GM18498 (cell line): Measurements from ENCODE around the gene RALGPS1.

Experiments used
- ATAC-seq: cut with Tn5 transposase; IDR thresholded peaks from one replicate; pipeline ENCODE4 v1.9.1; 2021; ENCODE audit warnings: mild to moderate bottlenecking, moderate library complexity; ENCODE audit not compliant: unreplicated experiment

The RALGPS1 gene

DNA sequence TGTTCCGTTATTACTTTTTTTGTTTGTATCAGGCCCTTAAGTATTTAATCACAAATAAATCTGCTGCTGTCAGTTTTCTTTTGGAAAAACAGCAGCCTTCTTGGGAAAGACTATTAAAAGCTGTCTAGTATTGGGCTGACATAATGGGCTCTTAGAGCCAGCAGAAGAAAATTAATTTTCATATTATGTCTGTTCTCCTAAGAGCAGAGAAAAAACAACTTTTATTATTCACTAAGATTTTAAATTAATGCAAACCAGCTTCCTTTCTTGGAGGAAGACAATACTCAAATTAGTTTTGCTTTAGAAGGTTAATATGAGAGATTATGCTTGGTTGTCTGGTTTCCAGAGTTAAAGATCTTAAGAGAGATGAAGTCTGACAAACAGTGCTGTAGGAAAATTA, 319.4 kb downstream of the RALGPS1 start:
- no peak for ATAC-seq

GRCh38 chr9:127237801-127238200, 323.2 kb downstream of the RALGPS1 start:
- ATAC-seq = no peak

GRCh38 chr9:127241354-127241753, 326.8 kb downstream of the RALGPS1 start:
- no peak for ATAC-seq

DNA sequence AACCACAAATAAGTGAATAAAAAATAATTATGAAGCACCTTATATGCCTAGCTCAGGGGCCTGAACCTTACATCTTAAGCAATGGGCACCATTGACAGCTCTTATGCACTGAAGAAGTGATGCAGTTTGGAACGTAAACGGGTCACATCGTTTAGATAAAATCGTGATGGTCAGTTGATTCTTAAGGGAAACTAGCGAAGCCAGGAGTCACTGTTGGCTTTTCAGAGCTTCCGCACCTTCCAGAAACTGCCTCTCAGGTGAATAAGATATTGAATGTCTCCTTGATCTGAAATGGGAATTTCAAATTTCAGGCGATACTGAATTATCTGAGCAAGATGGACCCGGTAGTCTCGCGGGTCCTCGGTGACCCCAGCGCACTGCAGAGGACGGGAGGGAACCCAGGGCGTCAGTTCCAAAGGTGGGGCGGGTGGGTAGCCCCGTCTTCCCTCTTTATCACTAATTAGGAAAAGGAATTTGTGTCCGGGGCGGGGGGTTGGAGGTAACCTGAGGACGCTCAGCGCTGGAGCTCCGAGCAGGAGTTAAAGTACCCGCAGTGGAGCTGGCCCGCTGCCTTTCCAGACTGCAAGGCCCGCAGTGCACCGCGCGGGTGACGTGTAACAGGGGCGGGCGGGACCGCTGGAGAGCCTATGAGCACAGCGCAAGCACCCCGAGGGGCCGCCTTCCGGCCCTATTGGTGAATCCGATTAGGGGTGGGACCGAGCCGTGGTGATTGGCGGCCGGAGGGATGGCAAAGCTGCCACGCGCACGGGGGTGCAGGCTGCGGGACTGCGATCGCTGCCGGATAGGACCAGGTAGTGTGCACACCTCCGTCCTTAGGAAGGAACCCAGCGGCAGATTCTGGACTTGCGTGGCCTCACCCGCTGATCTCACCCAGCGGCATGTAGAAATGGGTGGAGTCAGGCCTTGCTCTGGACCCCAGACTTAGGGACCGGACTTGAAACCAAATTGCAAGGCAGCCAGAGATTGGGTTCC, 330.3 kb downstream of the RALGPS1 start:
- peak; percentile 100 for ATAC-seq

- ATAC-seq = no peak
Measured at GRCh38 chr9:127245637-127246164, 331.1 kb downstream of the RALGPS1 start.

DNA sequence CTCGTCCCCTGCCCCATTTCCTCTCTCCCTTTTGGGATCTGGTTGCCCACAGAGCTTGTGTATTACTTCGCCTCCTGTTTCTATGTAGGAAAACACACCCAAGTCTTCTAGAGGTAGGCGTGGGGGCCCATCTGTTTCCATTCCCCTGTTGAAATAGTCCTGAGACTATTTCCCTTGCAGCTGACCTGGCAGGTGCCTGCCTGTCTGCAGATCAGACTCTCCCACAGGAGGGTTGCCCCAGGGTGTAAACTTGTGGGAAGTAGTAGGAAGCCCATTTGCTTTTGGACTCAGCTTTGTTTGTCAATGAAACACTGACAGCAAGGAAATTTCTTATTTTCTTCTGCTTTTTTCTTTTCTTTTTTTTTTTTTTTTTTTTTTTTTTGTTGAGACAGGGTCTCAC, 333.7 kb downstream of the RALGPS1 start:
- no peak for ATAC-seq

- no peak for ATAC-seq
Measured at GRCh38 chr9:127249877-127250276, 335.3 kb downstream of the RALGPS1 start.

DNA sequence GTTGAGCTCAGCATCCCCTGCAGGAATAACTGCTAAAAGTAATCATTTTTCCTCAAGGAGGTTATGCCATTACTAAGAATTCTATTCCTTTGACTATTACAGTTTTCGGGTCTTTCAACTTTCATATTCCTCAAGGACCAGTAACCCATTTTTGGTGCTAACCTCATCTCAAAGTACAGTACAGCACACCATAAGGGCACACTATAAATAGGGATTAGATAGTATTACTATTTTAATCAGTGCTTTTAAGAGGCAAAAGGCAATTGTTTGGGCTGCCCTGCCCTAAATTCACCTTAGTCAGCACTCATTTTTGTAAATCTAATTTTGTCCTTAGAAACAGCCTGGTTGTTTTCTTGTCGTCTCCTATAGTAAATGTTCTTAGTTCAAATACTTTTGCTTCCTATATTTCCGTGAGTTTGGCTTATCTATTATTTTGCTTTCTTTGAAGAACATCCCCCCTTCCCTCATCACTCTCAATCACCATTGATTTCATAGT, 336.4 kb downstream of the RALGPS1 start:
- no peak for ATAC-seq

DNA sequence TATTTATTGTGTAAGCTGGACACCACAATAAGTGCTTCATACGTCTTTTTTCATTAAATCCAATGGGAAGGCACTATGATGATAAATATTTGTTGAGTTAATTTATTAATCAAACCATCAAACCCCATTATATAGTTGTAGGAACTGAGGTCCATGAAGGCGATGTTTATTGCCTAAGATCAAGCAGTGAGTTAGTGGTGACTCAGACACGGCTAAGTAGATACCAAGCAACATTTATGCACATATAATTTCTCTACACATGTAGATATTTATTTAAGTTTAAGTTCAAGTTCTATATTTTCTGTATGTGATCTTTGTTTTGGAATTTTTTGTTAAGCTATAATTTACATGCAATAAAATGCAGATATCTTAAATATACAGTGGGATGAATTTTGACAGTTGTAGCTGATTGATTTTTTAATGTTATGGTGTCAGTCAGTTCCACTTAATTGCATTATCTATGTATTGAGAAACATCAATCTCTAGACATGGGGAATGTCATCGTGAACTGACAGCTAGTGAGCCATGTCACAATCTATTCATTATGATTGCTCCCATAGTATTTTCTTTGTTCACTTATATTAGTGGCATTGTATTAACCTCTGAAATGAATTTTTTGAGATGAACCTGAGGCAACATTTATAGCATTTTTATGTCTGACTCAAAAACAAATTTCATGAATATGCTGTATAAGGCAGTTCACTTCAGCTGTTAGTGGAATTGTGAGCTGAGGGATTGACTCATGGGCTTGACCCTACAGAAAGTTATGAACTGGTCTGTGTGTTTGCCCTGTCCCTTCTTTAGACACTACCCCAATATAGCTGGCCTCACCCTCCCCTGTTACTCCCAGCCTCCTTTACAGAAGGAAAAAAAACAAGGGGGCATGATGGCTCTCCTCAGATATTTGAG, 338.1 kb downstream of the RALGPS1 start:
- ATAC-seq = no peak

DNA sequence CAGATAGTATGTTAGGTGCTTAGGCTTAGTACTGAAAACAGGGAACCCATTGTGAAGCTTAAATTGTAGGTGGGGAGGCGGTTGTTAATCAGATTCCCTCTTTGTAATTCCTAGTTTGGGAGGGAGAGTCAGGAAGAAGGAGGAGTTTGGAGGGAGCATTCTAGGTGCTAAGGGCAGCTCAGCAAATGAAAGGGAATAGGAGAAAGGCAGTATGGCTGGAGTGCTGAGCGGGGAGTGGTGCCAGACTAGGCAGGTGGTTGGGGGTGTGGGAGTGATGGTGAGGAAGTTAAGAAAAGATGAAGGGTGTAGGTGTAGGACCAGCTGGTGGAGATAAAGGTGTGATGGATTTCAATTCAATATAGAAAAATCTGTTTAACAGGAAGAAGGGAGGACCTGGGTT, 338.9 kb downstream of the RALGPS1 start:
- no peak for ATAC-seq

DNA sequence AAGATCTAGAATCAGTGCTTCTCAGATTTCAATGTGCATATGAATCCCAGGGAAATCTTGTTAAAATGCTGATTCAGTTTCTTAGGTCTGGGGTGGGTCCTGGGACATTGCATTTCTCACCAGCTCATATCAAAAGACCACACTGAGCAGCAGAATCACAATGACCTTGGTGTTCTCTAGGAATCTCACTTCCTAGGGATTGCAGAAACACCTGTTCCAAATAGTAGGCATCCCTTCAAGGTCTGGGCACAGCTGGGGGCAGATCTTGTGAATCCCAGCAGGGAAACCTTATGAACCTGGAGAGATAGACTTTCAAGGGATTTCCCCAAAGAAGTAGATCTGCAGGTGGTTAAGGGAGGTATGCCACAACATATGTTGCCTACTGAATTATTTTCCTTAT, 341.1 kb downstream of the RALGPS1 start:
- ATAC-seq = no peak

DNA sequence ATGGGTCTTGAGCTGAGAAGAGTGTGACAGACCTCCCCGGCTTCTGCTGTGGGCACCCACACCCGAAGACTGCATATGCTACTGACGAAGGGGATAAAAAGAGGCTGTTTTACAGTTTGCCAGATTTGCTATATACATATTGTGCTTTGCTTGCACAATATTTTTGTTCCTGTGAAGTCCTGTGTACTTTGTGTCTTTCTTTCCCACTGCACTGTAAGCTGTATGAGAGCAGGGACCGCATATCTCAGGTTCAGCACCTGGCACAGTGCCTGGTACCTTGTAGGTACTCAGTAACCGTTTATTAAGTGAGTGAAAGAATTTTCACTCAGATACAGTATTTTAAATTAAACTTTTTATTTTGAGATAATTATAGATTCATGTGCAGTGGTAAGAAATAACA, 341.7 kb downstream of the RALGPS1 start:
- no peak for ATAC-seq

DNA sequence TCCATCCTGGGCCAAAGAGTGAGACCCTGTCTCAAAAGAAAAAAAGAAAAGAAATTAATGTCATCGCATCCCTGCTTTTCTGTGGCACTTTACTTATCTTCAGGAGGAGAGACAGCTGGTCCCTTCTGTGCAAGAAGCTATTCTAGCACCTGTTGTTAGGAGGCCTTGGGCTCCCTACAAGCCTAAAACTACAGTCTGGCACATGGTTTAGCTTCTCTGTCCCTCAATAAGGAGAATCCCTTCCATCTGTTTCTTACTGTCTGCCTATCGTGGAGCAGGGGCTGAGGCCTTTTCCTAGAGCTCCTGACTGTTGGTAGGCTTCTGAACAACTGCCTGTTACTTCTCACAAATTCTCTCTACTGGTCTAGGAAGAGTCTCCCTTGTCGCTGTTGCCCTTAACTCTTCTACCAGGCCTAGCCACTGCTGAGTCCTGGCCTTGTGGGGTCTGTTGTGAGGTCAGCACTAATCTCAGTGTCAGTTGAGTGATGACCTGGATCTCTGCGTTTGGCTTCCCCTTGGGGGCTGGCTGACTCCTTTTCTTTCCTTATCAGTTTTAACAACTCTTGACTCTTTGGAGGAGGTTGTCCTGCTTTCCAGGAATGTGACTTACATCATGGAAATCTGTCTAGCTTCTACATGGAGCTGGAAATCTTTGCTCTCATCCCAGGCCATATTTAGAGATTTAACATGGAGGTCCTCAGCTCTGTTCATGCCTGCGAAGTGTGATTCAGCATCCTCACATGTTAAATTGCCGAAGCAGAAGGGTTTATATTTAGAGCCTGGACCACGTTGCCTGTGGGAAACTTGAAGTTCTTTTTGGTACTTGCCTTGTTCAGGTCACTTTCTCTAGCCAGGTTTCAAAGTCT, 344.3 kb downstream of the RALGPS1 start:
- no peak for ATAC-seq

DNA sequence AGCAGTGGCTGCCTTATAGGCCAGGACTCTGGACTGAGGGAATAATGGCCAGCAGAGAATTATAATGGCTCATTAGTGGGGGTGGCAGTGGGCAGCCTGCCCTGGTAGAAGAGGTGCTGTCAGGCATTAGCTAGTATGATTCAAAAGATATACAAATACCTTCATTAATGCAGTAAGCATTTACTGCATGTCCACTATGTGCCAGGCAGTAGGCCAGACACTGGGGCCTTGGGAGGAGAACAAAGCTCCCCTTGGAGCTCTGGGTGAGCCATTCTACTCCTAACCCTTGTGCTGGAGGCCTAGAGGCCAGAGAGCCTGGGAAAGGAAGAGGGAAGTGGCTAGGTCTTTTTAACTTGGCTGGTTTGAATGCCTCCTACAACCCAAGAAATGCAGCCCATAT, 348.0 kb downstream of the RALGPS1 start:
- no peak for ATAC-seq

DNA sequence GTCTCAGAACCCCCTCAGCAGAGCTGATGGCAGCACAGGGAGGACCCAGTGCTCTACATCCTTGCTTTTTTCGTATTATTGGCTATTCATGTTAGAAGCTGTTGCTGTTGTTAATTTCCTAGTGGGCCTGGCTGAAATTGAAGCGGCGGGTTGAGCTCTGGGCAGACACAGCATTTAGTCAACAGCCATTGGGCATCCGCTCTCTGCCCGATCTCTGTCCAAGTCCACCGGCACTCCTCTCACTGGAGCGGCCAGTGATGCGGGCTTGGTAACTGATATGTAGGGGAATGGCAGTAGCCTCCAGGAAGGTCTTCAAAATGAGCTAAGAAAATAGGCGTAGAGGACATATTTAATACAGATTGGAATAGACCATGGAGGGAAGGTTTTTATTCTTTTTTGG, 348.7 kb downstream of the RALGPS1 start:
- no peak for ATAC-seq

- no peak for ATAC-seq
Measured at GRCh38 chr9:127263664-127264063, 349.1 kb downstream of the RALGPS1 start.

- ATAC-seq = no peak
Measured at GRCh38 chr9:127264462-127265219, 350.1 kb downstream of the RALGPS1 start, which contains the start of gene GARNL3. TSS of gene GARNL3 (plus strand) at chr9:127264774. CDS start at chr9:127264878, 104 bp downstream.

DNA sequence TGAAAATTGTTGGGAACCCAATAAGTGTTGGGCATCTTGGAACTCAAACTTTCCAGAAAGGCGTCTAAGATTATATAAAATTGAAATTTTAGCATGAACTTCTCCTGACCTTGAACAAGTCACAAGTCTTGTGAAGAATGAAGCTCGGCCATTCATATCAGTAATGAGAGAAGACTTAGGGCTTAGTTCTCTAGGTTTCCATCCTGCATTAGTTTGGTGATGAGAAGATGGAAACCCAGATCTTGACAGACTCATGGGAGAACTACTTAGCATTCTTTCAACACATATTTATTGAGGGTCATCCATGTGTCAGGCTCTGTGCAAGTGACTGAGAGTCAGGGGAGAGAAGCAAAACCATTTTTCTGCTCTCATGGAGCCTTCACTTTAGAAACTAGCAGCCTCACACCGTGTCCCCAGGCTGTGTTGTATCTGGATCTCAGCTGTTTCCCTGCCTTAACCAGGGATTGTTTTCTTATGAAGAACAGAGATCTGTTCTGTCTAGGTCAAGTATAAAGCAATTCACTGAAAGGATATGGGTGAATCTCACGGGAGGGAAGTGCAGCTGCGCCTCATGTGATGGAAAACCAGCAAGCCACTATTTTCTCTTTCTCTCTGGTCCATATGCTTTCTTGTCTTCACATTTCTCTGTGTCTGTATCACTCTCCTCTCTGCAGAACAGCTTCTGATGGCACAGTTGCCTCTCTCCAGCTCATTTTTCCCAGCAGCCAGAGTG, 353.4 kb downstream of the RALGPS1 start:
- no peak for ATAC-seq

DNA sequence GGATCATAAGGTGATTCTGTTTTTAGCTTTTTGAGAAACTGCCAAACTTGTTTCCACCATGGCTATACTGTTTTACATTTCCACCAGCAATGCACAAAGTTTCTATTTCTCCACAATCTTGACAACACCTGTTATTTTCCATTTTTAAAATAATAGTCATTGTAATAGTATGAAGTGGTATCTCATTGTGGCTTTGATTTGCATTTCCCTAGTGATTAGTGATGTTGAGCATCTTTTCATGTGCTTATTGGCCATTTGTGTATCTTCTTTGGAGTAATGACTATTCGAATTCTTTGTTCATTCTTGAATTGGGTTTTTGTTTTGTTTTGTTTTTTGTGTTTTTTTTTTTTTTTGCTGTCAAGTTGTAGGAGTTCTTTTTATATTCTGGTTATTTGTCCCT, 354.9 kb downstream of the RALGPS1 start:
- ATAC-seq = no peak
